RWPE1 (cell line): ENCODE data around the gene RBM20.

Experiments
- CTCF ChIA-PET: fragments of 350-600 bp; sonication (Branson Sonifier 250); formaldehyde crosslinking; extraction: SDS; loops from one replicate; lab custom pipeline; 2021; lab: Yijun Ruan, JAX
- POLR2A ChIA-PET: fragments of 400-600 bp; formaldehyde crosslinking; extraction: SDS; loops from one replicate; lab custom pipeline; 2020; ENCODE audit warnings: antibody characterized with exemption; ENCODE audit not compliant: low non-redundant PET; lab: Yijun Ruan, JAX
- DNase-seq: peaks from one replicate; pipeline ENCODE4 v3.0.0; 2012; ENCODE audit warnings: low spot score
- H3K27ac ChIP-seq: fragments of 450-650 bp; 2 replicates; pipeline ENCODE4 v1.5.1; 2017
- TF ChIP-seq, protein P1 (sequence below): fragments of 450-650 bp; conservative IDR thresholded peaks from 2 replicates; pipeline ENCODE4 v1.5.1; 2017; ENCODE audit warnings: low read depth, mild to moderate bottlenecking

Gene RBM20

DNA sequence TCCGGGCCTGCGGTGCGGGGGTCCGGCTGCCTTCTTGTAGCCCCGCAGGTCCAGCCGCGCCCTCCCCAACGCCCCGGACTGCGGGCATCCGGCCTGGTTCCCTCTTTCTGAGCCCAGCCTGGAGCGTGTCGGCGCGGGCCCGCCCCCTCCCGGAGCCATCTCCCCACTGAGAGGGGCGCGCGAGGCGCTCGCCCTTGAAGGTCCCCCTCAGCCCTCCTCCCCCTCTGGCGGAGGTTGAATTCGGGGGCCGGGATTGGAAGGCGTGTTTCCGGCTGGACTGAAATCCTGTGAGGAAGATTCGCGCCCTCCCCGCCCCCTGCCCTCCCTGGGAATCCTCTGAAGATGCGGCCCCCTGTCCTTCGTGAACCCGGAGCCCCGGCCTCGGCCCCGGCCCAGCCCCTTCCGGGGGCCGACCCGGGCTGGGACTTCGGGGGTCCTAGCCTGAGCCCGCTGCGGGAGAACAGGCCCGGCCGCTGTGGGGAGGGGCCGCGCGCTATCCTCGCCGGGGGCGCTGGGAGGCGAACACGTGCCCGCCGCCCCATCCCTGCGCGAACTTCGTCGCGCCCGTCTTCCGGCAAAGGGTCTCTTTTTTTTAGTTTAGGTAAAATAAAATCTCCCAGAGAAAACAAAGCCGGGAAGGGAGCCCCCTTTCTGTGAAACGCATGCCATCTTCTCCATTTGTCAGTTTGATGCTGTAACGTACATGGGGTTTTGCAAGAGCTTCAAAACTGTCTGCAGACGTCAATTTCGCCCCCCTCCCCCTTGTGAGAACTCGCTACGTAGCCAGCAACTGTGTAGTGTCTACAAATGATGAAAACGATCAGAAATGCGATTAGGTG, 228.2 kb downstream of the RBM20 start:
- POLR2A ChIA-PET: interaction anchor here (0.6 to 0.9 kb wide), 2 partner anchors 20 to 1044 kb away, joined by 3 to 4 read pairs; no protein-coding TSS in a partner anchor
- CTCF ChIA-PET: interaction anchor here (0.7 kb wide), 3 partner anchors 68 to 549 kb away, joined by 3 to 5 read pairs (median 4); no protein-coding TSS in a partner anchor
- H3K27ac ChIP-seq: peak overlapping the region; percentile 97
- DNase-seq: peak; percentile 57
- TF ChIP-seq, protein P1, sequence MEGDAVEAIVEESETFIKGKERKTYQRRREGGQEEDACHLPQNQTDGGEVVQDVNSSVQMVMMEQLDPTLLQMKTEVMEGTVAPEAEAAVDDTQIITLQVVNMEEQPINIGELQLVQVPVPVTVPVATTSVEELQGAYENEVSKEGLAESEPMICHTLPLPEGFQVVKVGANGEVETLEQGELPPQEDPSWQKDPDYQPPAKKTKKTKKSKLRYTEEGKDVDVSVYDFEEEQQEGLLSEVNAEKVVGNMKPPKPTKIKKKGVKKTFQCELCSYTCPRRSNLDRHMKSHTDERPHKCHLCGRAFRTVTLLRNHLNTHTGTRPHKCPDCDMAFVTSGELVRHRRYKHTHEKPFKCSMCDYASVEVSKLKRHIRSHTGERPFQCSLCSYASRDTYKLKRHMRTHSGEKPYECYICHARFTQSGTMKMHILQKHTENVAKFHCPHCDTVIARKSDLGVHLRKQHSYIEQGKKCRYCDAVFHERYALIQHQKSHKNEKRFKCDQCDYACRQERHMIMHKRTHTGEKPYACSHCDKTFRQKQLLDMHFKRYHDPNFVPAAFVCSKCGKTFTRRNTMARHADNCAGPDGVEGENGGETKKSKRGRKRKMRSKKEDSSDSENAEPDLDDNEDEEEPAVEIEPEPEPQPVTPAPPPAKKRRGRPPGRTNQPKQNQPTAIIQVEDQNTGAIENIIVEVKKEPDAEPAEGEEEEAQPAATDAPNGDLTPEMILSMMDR: no peak

DNA sequence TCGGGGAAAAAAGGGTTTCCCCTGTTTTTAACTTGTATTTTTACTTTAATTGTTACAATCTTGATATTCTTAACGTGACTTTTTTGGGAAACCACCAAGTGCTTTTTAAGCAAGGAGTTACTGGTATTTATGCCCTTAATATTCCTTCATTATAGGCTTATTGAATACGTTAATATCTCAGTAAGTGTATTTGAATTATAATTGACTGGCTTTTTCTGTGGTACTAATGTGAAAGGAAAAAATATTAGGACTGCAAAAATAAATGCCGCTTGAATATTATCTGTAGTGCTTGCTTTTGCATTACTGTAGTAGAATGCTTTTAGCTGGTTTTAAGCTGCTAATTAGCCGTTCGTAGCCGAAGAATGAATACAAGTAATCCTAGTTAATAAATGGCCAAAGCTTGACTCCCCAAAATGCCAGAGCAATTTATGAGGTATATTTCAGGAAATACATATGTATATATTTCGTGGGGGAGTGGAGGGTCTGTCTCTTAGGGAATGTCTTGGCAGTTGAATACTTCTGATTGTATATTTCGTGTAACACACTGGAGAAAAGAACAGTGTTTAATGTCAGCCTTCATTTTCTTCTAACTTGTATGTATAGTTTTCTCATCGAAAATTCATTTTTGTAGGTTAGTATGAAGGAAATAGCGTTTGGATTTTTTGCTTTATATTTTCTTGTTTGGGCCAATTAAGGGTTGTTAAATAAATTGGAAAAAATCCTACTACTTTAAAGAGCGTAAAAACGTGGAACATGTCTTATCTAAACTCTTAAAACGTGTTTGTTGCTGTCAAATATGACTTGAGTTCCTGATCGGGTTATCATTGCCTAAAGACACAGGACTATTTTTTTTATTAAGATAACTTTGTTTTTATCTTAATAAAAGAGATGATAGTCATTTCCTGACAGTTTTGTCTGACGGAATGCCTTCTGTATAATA, 229.1 kb downstream of the RBM20 start:
- DNase-seq: no peak
- ChIA-PET CTCF (interaction anchor here (0.7 kb wide), 4 partner anchors 69 to 1069 kb away, joined by 3 to 5 read pairs (median 4); no protein-coding TSS in a partner anchor), POLR2A (no interaction called here)
- H3K27ac ChIP-seq: peak overlapping the region; percentile 97
- TF ChIP-seq, protein P1: no peak

GRCh38 chr10:110873951-110874350, 229.8 kb downstream of the RBM20 start:
- CTCF ChIA-PET: interaction anchor here (0.7 kb wide), 1 partner anchor 1068 kb away, joined by 3 read pairs; no protein-coding TSS in a partner anchor

DNA sequence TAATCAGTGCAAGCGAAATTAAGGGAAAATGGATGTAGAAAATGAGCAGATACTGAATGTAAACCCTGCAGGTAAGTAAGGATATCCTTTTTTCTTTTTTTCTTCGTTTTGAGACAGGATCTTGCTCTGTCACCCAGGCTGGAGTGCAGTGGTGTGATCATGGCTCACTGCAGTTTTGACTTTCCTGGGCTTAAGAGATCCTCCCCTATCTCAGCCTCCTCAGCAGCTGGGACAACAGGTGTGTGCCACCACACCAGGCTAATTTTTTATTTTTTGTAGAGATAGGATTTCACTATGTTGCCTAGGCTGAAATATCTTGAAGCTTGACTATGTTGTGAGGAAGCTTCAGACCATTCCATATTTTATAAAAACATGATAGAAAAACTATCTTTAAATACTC, 231.9 kb downstream of the RBM20 start:
- H3K27ac ChIP-seq: no peak overlapping the region
- CTCF ChIA-PET: no interaction called here
- DNase-seq: no peak
- TF ChIP-seq, protein P1: no peak
- POLR2A ChIA-PET: no interaction called here

More at GRCh38 chr10:110873951-110874350, 229.8 kb downstream of the RBM20 start:
- H3K27ac ChIP-seq: no peak overlapping the region
- no peak for DNase-seq
- POLR2A ChIA-PET: no interaction called here
- TF ChIP-seq, protein P1: no peak

DNA sequence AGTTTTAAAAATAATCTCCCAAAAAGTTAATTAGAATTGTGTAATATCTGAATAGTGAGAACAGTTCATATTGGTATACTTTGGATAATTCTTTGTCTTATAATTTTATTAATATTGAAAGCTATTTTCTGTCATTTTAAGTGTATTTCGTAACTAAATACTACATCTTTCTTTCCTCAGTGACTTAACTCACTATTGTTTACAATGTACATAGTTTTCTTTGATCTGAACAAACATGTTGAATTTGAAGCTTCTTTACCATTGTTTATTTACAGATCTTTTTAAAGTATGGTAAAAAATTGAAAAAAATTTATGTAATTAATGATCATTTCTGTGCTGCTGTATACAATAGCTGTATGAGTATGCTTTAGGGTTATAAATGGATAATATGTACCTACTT, 232.7 kb downstream of the RBM20 start:
- ChIA-PET CTCF (interaction anchor here (0.5 to 1.0 kb wide), 3 partner anchors 17 to 596 kb away, joined by 3 to 5 read pairs (median 4); no protein-coding TSS in a partner anchor), POLR2A (no interaction called here)
- TF ChIP-seq, protein P1: no peak
- no peak for DNase-seq
- H3K27ac ChIP-seq: no peak overlapping the region

DNA sequence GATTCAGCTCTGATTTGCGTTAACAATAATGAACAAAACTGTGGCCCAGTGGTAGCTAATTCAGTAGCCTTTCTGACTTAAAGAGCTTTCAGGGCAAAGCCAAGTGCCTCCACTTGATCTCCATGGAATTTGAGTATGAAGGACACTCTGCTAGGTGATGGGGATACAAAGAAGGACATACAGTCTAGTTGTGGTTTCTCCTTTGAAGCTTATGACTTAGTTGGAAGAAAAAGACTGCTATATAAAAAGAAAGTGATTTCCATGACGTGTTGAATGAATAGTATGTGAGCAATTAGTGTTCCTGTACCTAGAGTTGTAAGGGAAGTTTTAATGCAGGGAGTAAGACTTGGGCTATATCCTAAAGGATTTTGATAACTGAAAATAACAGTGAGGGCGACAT, 235.9 kb downstream of the RBM20 start:
- CTCF ChIA-PET: interaction anchor here (0.6 kb wide), 1 partner anchor 124 kb away, joined by 3 read pairs; no protein-coding TSS in a partner anchor
- DNase-seq: no peak
- TF ChIP-seq, protein P1: no peak
- no peak overlapping the region for H3K27ac ChIP-seq
- POLR2A ChIA-PET: no interaction called here
